SK-N-MC (cell line): ENCODE results near the gene CD81.

Experiments
- EZH2 ChIP-seq: fragments of 200-600 bp; sonication (generic); IDR thresholded peaks from one replicate; pipeline ENCODE4 v1.6.1; 2017; ENCODE audit warnings: antibody characterized with exemption
- FOXP2 ChIP-seq: optimal IDR thresholded peaks from 2 replicates; pipeline ENCODE3; 2011; ENCODE audit warnings: mild to moderate bottlenecking, moderate library complexity; ENCODE audit not compliant: insufficient read depth; ENCODE audit errors: extremely low read length, control extremely low read depth
- POLR2AphosphoS5 ChIP-seq: IDR thresholded peaks from 2 replicates; pipeline ENCODE4 v1.6.1; 2012; ENCODE audit warnings: mild to moderate bottlenecking, low read depth, low read length, borderline replicate concordance

DNA sequence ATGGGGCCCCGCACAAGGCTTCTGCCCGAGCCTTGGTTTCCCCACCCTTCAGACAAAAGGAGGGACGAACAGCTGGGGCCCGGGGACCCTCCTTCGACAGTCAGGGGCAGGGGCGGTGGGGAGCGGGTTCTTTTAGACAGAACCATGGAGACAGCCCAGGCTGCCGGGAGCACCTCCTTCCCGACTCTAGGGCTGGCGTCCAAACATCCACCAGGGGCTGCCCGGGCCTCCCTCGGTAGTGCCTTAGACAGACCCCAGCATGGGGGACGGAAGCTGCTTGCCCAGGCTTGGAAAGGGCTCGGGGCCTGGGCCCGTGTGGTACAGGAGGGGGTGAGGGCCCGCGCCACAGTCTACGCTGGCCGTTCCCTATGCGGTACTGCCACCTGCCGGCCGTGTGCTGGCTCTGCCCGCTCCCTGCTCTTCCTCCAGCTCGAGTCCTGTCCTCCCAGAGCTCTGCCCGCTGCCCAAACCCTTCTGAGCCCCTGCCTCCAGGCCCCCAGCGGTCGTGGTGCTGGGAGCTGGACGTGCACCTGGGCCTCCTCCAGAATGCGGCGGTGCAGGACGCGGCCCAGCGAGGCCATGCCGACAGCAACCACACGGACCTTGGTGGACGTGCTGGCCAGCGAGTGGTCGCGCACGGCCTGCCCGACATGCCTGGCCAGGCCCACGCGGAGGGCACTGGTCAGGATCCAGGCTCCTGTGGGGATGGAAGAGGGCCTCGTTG is 43.6 kb downstream of the CD81 start:
- TF ChIP-seq POLR2AphosphoS5, result no peak
- no peak for TF ChIP-seq EZH2
- TF ChIP-seq FOXP2, result no peak
